AG10803 (cell line): ENCODE results near the gene KCNJ4.

Experiments used
- DNase-seq: peaks from one replicate; pipeline ENCODE4 v3.0.0; 2010; ENCODE audit warnings: low read depth
- H3K4me3 ChIP-seq: 2 replicates; pipeline ENCODE4 v1.5.1; 2011; ENCODE audit warnings: mild to moderate bottlenecking, low read length, control low read depth
- CTCF ChIP-seq: conservative IDR thresholded peaks from 2 replicates; pipeline ENCODE4 v1.5.1; 2011; ENCODE audit warnings: mild to moderate bottlenecking, low read length, control low read depth, inconsistent platforms

KCNJ4 gene

DNA sequence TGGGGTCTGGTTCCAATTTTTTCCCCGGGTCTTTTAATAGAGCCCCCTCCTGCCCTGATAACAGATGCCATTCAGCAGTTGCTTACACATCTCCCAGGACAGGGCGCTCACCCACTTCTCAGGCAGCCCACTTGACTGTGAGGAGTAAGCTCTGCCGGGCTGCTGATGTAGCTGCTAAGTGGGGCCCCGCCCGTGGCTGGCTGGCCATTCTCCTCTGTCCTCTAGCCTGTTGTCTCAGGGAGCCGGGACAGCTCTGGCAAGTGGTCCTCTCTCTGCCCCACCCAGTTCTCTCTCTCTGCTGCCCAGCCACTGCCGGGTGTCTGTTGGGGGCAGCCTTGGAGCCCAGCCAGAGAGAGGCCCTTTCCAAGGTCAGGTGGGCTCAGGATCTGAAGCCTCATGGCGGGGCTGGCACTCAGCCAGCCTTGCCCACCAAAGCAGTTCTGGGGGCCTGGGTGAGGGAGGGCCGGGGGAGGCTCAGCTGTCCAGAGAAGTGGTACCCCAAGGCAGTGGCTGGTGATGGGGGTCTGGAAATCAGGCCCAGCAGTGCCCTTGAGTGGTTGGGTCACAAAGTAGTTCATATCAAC, 8.9 kb downstream of the KCNJ4 start:
- DNase-seq = no peak
- TF ChIP-seq CTCF = no peak
- H3K4me3 ChIP-seq = no peak overlapping the region

- no peak for TF ChIP-seq CTCF
- H3K4me3 ChIP-seq = no peak overlapping the region
- no peak for DNase-seq
Measured at GRCh38 chr22:38444783-38445182, 10.2 kb downstream of the KCNJ4 start.

DNA sequence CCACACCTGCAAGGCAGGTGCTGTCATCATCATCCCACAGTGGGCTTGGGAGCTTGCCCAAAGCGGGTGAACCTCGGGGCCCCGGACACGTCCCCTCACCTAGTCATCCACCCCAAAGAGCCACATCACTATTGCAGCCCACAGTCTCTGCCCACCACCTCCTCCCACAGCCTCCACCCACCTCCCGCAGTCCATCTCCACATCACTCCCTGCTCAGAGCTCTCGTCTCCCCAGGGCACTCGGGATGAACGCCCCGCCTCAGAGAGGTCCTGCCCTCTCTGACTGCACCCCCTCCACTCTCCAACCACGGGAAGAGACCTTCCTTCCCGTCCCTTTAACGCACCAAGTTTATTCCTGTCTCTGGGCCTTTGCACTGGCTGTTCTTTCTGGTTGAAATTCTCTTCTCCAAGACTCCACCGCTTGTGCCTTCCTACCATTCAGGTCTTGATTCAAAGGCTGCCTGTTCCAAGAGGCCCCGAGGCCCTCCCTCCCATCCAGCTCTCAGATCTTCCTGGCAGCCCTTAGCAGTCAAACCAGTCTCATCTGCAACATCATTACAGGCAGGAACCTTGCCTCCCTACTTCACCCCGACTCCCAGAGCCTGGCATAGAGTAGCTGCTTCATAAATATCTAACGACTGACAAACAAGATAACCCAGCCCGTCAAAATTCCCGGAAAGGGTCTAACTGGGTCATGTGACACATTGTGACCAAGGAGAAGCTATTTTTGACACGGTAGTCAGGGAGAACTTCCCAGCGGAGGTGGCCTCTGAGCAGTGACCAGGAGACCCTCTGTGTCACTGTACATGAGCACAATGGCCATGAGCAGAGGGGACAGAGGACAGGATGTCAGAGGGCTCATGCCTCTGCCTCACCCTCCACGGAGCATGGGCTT, 11.1 kb downstream of the KCNJ4 start:
- DNase-seq = no peak
- H3K4me3 ChIP-seq = no peak overlapping the region
- no peak for TF ChIP-seq CTCF

DNA sequence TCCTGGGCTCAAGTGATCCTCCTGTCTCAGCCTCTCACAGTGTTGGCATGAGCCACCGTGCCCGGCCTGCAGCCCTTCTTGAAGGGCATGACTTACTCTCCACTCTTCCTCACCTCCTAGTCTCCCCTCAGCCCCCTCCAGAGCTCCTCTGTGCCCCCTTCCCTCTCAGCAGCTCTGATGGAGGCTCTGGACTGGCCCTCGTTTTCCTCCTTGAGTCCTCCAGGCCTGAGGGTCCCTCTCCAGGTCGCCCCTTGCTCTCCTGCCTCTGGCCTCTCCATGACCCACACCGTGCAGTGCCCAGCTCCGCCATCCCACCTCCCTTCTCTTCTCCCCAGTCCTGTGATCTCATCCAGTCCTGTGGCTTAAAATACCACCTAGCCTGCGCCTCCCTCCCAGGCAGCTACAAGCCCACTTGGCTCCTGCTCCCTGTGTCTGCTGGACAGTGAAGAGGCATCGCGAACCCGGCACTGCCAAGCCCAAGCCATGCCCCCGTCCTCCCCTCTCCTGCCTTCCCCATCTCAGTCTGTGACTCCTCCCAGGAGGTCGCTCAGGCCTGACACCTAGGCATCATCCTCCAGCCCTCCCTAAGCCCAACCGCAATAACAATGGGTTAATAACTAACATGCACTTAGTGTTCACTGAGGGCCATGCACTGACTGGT, 11.9 kb downstream of the KCNJ4 start:
- no peak for DNase-seq
- no peak overlapping the region for H3K4me3 ChIP-seq
- no peak for TF ChIP-seq CTCF

- no peak for DNase-seq
- no peak for TF ChIP-seq CTCF
- H3K4me3 ChIP-seq = no peak overlapping the region
Measured at GRCh38 chr22:38441620-38442287, 13.2 kb downstream of the KCNJ4 start.

DNA sequence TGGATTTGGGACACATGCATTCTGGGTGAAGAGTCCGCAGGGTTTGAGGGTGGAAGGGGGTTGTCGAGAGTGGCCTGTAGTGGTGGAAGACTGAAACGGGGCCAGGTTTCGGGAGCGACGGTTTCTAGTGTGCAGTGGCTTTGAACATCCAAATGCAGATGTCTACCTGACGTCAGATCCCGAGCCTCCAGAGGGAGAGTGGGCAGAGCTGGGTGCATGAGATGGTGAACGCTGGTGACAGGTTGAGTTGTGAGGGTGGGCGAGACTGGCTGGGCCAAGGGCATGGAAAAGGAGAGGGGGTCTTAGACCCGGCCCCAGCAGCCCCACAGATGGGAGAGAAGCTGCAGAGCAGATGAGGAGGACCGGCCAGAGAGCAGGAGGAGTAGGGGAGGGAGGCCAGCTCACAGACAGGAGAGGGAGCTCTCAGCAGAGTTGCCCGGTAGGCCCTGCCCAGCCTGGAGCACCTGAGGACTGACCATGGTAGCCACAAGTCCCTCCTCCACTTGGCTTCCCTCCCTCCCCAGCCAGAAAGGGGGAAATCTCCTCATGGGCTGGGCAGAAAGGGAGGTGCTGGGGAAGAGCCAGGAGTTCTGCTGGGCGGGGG, 14.2 kb downstream of the KCNJ4 start:
- no peak overlapping the region for H3K4me3 ChIP-seq
- no peak for TF ChIP-seq CTCF
- no peak for DNase-seq
